HG03066 (cell line): ENCODE measurements around the gene IL15RA.
A peak's percentile ranks its signal among the peaks of the same experiment; 100 is the strongest.

ENCODE experiments used
- ATAC-seq: cut with Tn5 transposase; IDR thresholded peaks from one replicate; pipeline ENCODE4 v1.9.1; 2021; ENCODE audit warnings: low read depth; ENCODE audit not compliant: unreplicated experiment

IL15RA gene, protein sequence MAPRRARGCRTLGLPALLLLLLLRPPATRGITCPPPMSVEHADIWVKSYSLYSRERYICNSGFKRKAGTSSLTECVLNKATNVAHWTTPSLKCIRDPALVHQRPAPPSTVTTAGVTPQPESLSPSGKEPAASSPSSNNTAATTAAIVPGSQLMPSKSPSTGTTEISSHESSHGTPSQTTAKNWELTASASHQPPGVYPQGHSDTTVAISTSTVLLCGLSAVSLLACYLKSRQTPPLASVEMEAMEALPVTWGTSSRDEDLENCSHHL

DNA sequence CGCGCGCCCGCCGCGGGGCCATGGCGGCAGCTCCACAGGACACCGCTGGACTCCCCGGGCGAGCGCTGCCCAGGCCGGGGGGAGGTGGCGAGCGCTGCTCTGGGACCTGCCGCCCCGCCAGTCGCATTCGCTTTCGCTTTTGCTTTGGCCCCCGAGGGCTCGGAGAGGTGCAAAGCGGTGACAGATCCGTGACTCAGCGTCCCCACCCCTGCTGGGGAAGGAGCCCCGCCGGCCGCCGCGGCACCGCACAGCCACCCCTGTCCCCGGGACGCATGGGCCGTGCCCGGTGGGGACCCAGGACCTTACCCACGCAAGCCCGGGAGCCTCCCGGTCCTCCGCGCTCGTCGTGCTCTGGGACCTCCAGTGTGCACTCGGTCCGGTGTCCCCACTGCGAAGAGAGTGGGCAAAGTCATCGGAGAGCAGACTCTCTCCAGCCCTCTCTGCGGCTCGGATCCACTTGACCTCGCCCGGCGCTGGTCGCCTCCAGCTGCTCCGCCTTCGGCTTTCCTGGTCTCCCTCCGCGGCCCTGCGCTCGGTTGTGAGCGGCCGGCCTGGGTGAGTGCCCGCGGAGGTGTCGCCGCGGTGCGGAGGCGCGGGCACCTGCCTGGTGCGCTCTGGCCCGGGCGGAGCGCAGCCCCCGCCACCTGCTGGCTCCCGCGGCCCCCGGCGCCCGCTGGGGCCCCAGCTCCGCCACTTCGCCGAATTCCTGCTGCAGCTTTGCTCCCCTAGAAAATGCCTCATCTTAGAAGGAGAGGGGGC, at the start of gene IL15RA:
Gene IL15RA, minus strand, starts transcription at position 73 of the 759 bp plus-strand sequence. Its CDS starts 51 bp downstream, at position 22.
- ATAC-seq, result peak; percentile 67

- no peak for ATAC-seq
Measured at GRCh38 chr10:6025683-6026255, 48.4 kb upstream of the IL15RA start.

GRCh38 chr10:6024334-6024682, 47.0 kb upstream of the IL15RA start:
- ATAC-seq, result no peak

DNA sequence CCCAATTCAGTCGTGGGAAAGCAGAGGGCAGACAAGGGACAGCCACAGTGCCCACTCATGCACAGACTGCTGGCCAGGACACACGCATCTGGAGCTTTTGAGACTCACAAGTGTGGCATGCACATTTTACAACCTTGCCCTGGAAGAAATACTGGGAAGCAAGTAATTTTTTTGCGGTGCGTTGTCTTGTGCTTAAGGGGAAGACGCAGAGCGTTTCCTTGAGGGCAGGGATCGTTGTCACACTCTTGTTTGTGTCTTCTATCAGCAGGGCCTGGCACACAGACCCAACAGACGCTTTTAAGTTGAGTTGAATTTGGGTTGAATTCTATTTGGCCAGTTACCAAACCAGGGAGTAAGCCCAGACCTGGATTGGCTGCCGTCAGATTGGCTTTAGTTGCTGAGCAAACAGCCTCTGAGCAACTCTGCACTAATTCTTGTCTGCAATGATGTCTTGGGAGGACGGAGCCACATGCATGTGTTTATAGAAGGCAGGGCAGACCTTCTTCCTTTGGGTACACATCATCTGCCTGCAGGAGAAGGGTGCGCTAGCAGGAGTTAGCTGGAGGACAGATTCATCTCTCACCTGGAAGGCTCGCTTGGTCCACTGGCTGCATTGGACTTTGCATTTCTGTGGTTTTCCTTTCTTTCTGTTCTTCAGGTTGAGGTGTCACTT, 46.5 kb upstream of the IL15RA start:
- no peak for ATAC-seq

DNA sequence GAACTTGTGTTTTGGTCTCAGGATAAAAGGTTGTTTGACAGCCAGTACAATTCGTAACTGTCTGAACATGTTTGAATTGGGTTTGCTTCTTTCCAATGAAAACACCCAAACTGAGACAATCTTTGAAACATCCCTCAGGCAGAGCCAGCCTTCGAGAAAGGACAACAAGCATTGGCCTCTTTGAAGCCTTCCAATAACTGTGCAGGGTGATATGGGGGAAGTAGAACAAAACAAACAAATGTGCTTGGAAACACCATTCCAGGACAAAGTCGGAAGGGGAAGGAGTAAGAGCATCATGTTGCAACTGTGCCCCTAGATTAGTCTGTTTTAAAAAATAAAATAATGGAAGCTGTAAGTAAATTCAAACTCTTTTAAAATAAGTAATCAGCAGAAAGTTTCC, 45.3 kb upstream of the IL15RA start:
- ATAC-seq, result no peak

GRCh38 chr10:6020826-6021225, 43.5 kb upstream of the IL15RA start:
- ATAC-seq, result no peak

GRCh38 chr10:6019796-6020195, 42.5 kb upstream of the IL15RA start:
- ATAC-seq, result no peak

- ATAC-seq, result no peak
Measured at GRCh38 chr10:6019010-6019782, 41.9 kb upstream of the IL15RA start.

- ATAC-seq, result no peak
Measured at GRCh38 chr10:6018422-6018821, 41.1 kb upstream of the IL15RA start.

DNA sequence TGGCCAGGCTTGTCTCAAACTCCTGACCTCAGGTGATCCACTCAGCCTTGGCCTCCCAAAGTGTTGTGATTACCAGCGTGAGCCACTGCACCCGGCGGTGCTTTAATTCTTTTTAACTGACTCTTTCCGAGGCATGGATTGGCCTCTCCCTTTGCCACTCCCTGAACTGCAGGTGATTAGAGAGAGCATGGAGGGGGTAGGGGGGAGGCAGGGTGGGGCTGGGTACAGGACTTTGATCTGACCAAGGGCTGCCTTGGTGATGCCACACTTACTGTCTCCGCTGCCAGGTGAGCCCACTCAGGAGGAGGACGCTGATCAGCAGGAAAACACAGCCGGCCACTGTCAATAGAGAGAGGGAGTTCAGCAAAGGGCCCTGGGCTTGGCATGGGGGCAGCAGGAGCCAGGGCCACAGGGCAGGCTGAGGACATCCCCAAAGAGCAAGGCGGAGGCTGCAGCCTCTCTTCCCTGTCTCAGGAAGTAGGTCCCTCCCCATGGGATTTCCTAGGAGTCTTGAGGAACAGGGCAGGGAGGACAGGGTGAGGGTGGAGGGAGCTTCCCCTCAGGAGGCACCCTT, 40.5 kb upstream of the IL15RA start:
- ATAC-seq, result no peak

- ATAC-seq, result no peak
Measured at GRCh38 chr10:6014241-6014761, 37.0 kb upstream of the IL15RA start.

DNA sequence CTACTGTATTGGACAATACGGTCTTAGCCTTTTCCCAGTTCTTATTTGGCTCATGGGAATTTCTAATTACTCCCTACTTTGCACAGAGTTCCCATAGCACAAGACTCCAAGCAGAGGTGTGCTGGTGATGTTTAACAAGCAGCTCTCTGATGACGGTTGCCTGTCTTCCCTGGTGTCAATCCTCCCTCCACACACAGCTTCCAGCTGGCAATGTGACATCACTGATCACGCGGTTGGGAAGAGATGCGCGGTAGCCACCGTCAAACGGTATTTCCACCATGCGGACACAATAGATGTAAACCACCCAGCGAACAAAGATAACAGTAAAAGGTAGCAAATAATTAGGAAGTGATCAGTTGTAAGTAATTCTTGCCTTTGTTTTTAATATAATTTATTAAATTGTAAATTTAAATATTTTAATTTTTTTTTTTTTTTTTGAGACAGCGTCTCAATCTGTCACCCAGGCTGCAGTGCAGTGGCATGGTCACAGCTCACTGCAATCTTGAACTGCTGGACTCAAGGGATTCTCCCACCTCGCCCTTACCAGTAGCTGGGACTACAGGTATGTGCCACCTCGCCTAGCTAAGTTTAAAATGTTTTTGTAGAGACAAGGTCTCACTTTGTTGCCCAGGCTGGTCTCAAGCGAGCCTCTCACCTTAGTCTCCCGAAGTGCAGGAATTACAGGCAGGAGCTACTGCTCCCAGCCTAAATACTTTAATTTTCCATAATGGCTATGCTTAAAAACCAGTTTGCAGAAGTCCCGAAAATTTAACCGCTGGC, 36.3 kb upstream of the IL15RA start:
- no peak for ATAC-seq

DNA sequence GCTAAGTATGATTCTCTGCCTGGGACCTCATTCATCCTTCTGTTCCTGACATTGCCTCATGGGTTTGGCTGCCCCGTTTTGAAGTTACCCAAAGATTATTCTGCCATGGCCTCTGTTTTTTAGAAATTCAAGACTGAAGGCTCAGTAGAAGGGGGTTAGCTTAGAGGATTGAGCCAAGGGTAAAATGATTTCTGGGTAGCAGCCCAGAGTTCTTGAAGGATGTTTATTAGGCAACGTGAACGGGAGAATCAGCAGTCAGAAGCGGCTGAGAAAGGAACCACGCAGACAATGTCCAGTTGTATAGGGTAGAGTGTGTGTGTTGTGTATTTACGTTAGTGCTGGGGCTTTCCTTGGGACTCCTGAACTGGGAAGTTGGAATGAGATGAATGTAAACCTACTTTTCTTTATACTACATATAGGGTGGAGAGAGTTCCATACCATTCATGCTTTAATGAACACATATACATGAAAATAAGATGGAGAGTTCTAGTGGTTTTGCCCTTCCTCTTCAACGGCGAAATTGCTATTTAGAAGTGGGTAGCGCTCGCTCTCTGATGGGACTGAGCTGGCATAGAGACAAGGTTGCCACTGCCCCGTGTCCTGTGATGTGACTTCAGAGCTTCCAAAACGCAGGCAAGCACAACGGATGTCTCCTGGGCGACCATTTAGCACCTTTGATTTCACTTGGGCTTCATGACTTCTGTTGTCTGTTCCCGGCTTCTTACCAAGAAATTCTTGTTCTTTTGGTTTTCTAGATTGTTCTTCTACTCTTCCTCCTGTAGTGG, 35.0 kb upstream of the IL15RA start:
- ATAC-seq, result no peak

DNA sequence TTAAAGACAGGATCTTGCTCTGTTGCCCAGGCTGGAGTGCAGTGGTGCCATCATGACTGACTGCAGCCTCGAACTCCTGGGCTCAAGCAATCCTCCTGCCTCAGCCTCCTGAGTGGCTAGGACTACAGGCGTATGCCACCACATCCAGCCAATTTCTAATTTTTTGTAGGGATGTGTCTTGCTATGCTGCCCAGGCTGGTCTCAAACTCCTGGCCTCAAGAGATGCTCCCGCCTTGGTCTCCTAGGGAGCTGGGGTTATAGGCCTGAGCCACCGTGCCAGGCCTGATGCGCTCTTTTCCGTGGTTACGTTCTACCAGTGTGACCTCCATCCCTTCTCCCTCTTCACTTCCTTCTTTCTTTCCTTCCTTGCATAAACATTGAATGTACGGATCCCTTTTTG, 34.2 kb upstream of the IL15RA start:
- no peak for ATAC-seq

- ATAC-seq, result no peak
Measured at GRCh38 chr10:6010569-6010968, 33.2 kb upstream of the IL15RA start.

- ATAC-seq, result no peak
Measured at GRCh38 chr10:6009961-6010360, 32.6 kb upstream of the IL15RA start.

DNA sequence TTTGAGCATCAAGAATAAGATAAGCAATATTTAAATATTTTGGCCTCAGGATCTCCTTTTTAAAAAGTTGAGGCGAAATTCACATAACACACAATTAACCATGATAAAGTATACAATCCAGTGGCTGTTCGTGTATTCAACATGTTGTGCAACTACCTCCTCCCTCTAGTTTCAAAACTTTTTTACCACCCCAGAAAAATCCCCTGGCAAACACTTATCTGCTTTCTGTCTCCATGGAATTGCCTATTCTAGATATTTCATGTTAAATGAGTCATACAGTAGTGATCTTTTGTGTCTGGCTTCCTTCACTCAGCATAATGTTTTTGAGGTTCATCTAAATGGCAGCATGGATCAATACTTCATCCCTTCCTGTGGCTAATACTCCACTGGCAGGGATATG, 31.8 kb upstream of the IL15RA start:
- no peak for ATAC-seq

- ATAC-seq, result no peak
Measured at GRCh38 chr10:6008497-6009142, 31.3 kb upstream of the IL15RA start.
